Calu3 (cell line): Measurements from ENCODE around the gene ZNF683. TPM values are rescaled to one million over a fixed set of nuclear protein-coding genes. Genes with fewer than 3 reads are reported as not detected.

Source experiments
- BruUV-seq: library from RNA; stranded (reverse); fragments of 400-500 nt; replicated peaks from 2 replicates; lab custom pipeline; 2021; lab: Mats Ljungman, UMichigan
- CTCF ChIA-PET: fragments of 300-600 bp; sonication (Branson Sonifier 250); formaldehyde crosslinking; loops from one replicate; lab custom pipeline; 2022; ENCODE audit warnings: antibody characterized with exemption; lab: Charles Lee
- DNase-seq: peaks from one replicate; pipeline ENCODE4 v3.0.0; 2022
- H3K27ac Mint-ChIP-seq: one replicate; pipeline ENCODE4 v1.8.0; 2022; ENCODE audit warnings: mixed read lengths; ENCODE audit not compliant: unreplicated experiment
- H3K27me3 Mint-ChIP-seq: one replicate; pipeline ENCODE4 v1.8.0; 2022; ENCODE audit warnings: mixed read lengths; ENCODE audit not compliant: unreplicated experiment
- H3K36me3 Mint-ChIP-seq: one replicate; pipeline ENCODE4 v1.8.0; 2022; ENCODE audit warnings: mild to moderate bottlenecking, moderate library complexity, mixed read lengths; ENCODE audit not compliant: insufficient read depth, unreplicated experiment
- H3K4me1 Mint-ChIP-seq: one replicate; pipeline ENCODE4 v1.8.0; 2022; ENCODE audit warnings: mild to moderate bottlenecking, low read depth, mixed read lengths; ENCODE audit not compliant: unreplicated experiment
- H3K4me3 Mint-ChIP-seq: one replicate; pipeline ENCODE4 v1.8.0; 2022; ENCODE audit warnings: mild to moderate bottlenecking, low read depth, moderate library complexity, mixed read lengths; ENCODE audit not compliant: unreplicated experiment
- H3K9me3 Mint-ChIP-seq: one replicate; pipeline ENCODE4 v1.8.0; 2022; ENCODE audit warnings: low read depth, mixed read lengths; ENCODE audit not compliant: unreplicated experiment
- intact Hi-C: fragments of 100-400 bp; cut with micrococcal nuclease; formaldehyde crosslinking; loops from one replicate; pipeline ENCODE4 v1.10.0; 2022; ENCODE audit not compliant: unreplicated experiment
- total RNA-seq: library from RNA; stranded (reverse); gene quantifications from 2 replicates; pipeline ENCODE4 v1.2.3, GENCODE V29; 2022
- TF ChIP-seq, protein P1 (sequence below): fragments of 200-600 bp; IDR thresholded peaks from one replicate; pipeline ENCODE4 v1.8.0; 2022; ENCODE audit warnings: antibody characterized with exemption; ENCODE audit not compliant: unreplicated experiment

Gene ZNF683
- total RNA-seq, 1 experiment from 2014 or later: not detected

DNA sequence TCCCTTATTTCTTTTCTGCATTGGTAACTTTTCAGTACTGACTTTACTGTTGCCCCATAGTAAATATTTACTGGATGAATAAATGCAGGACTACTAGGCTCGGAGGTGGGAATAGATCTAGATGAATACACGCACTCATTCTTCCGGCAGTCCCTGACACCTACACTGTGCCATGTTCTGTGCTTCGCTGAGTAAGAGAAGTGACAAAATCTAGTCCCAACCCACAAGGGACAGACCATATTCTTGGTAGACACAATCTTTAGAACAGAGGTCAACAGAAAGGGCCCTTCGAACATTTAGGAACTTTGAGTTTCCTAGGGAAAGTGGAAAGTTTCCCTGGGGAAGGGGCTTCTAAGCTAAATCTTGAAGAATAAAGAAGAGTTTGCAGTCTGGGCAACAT, 58.0 kb downstream of the ZNF683 start:
- no peaks in the 10 kb centered on the region for H3K36me3 Mint-ChIP-seq
- CTCF ChIA-PET: no interaction called here
- TF ChIP-seq, protein P1, sequence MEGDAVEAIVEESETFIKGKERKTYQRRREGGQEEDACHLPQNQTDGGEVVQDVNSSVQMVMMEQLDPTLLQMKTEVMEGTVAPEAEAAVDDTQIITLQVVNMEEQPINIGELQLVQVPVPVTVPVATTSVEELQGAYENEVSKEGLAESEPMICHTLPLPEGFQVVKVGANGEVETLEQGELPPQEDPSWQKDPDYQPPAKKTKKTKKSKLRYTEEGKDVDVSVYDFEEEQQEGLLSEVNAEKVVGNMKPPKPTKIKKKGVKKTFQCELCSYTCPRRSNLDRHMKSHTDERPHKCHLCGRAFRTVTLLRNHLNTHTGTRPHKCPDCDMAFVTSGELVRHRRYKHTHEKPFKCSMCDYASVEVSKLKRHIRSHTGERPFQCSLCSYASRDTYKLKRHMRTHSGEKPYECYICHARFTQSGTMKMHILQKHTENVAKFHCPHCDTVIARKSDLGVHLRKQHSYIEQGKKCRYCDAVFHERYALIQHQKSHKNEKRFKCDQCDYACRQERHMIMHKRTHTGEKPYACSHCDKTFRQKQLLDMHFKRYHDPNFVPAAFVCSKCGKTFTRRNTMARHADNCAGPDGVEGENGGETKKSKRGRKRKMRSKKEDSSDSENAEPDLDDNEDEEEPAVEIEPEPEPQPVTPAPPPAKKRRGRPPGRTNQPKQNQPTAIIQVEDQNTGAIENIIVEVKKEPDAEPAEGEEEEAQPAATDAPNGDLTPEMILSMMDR: no peak
- H3K27me3 Mint-ChIP-seq: peaks cover 28% of the 10 kb centered on the region
- H3K4me1 Mint-ChIP-seq: no peaks in the 10 kb centered on the region
- BruUV-seq: no TSS peak
- no peak overlapping the region for H3K4me3 Mint-ChIP-seq
- no peak overlapping the region for H3K27ac Mint-ChIP-seq
- intact Hi-C loops: no loop called here
- no peak for DNase-seq
- no peaks in the 10 kb centered on the region for H3K9me3 Mint-ChIP-seq

Other genes with a start within 250 kb of the ZNF683 start
- not detected in 2 replicates for gene FAM110D, start 213.7 kb downstream of the ZNF683 start, total RNA-seq
- gene C1orf232, start 203.8 kb downstream of the ZNF683 start, total RNA-seq: not detected in 2 replicates
- 22.2 and 23.1 TPM in 2 replicates for gene ZNF593, start 202.8 kb downstream of the ZNF683 start, total RNA-seq
- gene ZNF593OS, start 200.9 kb downstream of the ZNF683 start, total RNA-seq: not detected in 2 replicates
- 28.1 and 30.6 TPM in 2 replicates for gene CNKSR1, start 195.3 kb downstream of the ZNF683 start, total RNA-seq
- not detected in 2 replicates for gene CATSPER4, start 182.1 kb downstream of the ZNF683 start, total RNA-seq
- gene CEP85, start 138.6 kb downstream of the ZNF683 start, total RNA-seq: 19.9 and 24.6 TPM in 2 replicates
- gene SH3BGRL3, start 92.7 kb downstream of the ZNF683 start, total RNA-seq: 74.6 and 107 TPM in 2 replicates
- 24.0 and 32.0 TPM in 2 replicates for gene UBXN11, start 66.1 kb downstream of the ZNF683 start, total RNA-seq
- not detected in 2 replicates for gene CD52, start 54.8 kb downstream of the ZNF683 start, total RNA-seq
- 6.4 and 17.6 TPM in 2 replicates for gene CRYBG2, start 18.6 kb downstream of the ZNF683 start, total RNA-seq
- gene LIN28A, start 38.1 kb upstream of the ZNF683 start, total RNA-seq: not detected in 2 replicates
- gene DHDDS, start 59.6 kb upstream of the ZNF683 start, total RNA-seq: 32.8 and 42.8 TPM in 2 replicates
- 269 and 290 TPM in 2 replicates for gene HMGN2, start 99.7 kb upstream of the ZNF683 start, total RNA-seq
- gene RPS6KA1, start 157.0 kb upstream of the ZNF683 start, total RNA-seq: 25.8 and 28.1 TPM in 2 replicates